Glomerular visceral epithelial cell (primary cell): ENCODE results near the gene PXDN.
A peak's percentile ranks its signal among the peaks of the same experiment; 100 is the strongest.

ENCODE experiments used
- DNase-seq: peaks from one replicate; pipeline ENCODE4 v3.0.0-alpha.2; 2016; ENCODE audit errors: extremely low spot score

The PXDN gene

GRCh38 chr2:1648241-1649102 is 95.8 kb downstream of the PXDN start:
- DNase-seq = no peak

DNA sequence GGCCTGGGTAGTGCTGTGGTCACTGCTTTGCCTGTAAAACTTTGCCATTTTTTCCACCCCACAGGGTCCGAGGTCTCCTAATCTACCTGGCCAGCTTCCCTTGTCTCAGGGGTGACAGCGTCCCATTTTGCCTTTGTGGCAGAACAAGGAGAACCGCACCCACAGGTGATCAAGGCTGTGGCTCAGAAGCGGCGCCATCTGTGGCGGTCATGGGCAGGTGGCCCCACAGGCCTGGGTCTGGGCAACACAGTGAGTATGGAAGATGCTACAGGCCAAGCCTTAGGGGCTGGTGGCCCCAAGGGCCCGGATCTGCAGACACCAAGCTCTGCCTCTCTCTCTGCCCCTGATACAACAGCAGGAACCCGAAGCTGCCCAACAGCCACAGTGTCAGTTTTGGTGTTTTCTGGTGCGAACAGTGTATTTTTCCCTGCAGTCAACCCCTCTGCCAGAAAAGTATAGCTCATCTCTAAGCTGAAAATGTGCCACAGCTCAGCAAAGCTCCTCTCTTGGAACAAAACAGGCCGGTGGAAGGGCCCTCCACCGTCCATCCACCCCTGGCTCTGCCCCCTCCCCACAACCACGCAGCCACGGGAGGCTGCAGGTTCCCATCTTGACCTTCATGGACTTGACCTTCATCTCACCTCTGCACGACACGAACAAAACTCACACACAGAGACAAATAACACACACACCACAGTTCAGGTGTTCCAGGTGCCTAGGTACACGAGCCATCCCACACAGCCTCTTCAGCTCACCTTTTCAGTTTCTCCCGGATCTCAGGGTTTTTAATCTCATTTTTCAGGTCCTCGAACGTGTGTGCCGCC is 96.7 kb downstream of the PXDN start:
- DNase-seq = no peak

GRCh38 chr2:1645761-1646476 is 98.4 kb downstream of the PXDN start:
- no peak for DNase-seq

DNA sequence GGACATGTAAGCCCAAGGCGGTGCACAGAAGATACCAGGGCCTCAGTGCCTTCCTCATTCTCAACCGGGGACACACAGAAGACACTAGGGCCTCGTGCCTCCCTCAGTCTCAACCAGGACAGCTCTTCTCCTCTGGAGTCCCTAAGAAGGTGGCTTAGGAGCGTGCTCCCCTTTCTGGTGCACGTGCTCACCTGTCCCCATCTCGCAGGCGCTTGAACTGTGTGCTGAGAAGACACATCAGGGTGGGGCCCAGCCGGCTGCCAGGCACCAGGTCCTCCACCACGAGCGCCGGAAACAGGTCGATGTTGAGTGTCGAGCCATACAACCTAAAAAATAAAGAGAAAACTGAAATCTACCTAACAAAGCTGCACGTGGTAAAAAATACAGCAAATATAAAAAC is 99.9 kb downstream of the PXDN start:
- no peak for DNase-seq

GRCh38 chr2:1642993-1643619 is 101.2 kb downstream of the PXDN start:
- DNase-seq = no peak

DNA sequence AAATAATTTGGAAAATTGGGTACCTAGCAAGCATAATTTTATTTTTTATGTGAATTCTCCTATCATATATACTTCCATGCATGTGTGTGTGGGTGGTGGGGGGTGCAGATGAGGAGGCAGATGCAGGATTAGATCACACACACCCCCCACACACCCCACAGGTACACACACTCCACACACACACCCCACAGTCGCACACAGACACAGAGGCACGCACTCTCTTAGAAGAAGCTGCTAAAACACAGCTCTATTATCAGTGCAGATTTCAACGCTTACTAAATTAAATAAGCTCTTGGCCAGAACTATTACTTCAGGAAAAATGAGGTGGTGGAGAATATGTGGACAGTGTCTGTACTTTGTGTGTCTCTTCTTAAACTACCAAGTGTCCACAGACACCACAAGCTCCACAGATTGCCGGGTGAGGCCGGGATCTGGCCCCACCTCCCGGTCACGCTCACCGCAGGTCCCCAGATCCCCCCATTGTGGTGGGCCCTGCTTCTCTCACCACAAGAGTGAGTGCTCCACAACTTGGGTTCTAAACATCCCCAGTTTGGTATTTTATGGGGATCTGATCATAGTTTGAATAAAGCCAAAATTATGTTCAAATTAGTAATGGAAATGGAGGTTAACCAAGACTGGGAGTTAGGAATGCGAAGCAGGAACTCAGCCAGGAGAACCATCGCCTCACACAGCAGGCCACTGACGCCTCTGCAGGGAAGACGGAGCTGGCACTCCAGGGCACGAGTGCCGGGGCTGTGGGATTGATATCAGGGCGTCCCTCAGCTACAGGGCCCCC is 102.1 kb downstream of the PXDN start:
- DNase-seq = no peak

GRCh38 chr2:1641523-1641922 is 102.8 kb downstream of the PXDN start:
- no peak for DNase-seq

- DNase-seq = no peak
These were observed 103.8 kb downstream of the PXDN start for GRCh38 chr2:1640301-1641135.

- DNase-seq = no peak
These were observed 105.0 kb downstream of the PXDN start for GRCh38 chr2:1639086-1639858.

DNA sequence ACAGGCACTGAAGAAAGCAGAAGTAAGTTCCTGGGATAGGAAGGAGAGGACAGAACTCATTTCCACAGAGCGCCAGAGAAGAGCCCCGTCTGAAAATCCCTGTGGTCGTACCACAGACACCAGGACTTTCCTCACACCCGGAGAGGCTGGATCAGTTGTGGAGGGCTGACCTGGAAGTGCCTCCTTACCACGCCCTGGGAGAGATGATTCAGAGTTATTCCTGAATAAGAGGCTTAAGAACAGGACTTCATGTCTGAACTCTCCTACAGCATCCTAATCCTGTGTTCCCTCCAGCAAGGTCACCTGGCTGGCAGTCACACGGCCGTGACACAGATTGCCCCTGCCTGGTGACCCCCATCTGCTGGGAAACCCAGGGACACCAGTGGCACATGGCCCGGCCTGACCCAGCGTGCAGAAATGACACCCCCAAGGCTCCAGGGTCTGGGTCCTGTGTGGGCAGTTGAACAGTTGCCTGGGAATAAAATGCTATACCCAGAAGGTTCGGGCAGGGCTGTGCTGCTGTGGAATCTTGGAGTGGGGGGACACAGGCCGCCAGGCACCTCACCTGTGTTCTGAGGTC is 105.9 kb downstream of the PXDN start:
- peak; percentile 15 for DNase-seq

DNA sequence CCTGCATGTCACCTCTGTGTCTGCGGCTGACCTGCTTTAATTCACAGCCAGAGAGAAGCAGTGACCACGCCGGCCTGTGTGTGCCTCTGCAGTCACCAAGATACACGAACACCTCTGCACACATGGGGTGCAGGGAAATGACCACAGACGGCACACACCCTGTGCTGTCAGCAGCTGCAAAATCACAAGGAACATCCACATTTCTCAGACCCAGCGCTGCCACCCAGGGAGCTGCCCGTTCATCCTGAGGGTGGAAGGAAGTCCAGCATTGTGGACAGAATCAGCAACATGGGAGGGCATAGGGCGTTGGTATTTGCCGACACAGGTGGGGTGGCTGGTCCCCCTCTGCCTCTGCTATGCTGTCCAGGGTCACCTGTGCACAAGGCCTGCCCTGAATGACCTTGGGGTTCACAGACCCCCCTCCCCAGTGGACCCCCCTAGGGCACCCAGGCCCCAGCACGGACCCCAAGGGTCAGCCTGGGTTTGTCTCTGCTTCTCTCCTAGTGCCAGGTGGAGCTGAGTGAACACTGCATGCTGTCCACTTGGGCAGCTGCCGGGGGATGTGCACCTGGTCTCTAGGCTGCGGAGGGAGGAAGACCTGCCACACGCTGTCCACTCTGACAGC is 107.4 kb downstream of the PXDN start:
- no peak for DNase-seq

- DNase-seq = no peak
These were observed 108.5 kb downstream of the PXDN start for GRCh38 chr2:1635823-1636222.

GRCh38 chr2:1634681-1635341 is 109.5 kb downstream of the PXDN start:
- DNase-seq = no peak

GRCh38 chr2:1633936-1634587 is 110.3 kb downstream of the PXDN start:
- no peak for DNase-seq

- DNase-seq = no peak
These were observed 111.1 kb downstream of the PXDN start for GRCh38 chr2:1633092-1633671.

- DNase-seq = no peak
These were observed 111.8 kb downstream of the PXDN start for GRCh38 chr2:1632510-1632909.

- no peak for DNase-seq
These were observed 112.3 kb downstream of the PXDN start for GRCh38 chr2:1632002-1632348.
